Measurements from ENCODE around the gene MAP3K8.
"Not testable (repeated sequence)": the region's sequence is repeated elsewhere in the genome, so short reads cannot be mapped to it uniquely, and the experiment has no call there.

Gene MAP3K8

DNA sequence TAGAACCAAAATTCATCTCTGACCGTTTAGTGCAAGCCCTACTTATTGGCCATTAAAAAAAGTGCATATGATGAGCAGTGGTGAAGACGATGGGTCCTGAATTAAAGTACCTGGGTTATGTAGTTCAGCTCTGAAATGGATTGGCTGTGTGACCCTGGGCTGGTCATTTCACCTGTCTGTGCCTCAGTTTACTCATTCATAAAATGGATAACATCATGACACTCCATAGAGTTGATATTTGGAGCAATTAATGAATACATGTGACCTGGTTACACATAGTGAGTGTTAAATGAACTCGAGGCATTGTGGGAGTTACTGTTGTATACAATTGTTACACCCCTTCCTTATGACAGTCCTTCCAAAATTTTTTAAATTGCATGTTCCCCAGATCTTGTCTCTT, 9.1 kb downstream of the MAP3K8 start:
- in situ Hi-C loops (cut with HindIII; ENCODE audit: low sequenced_read_pairs), result no loop called here

DNA sequence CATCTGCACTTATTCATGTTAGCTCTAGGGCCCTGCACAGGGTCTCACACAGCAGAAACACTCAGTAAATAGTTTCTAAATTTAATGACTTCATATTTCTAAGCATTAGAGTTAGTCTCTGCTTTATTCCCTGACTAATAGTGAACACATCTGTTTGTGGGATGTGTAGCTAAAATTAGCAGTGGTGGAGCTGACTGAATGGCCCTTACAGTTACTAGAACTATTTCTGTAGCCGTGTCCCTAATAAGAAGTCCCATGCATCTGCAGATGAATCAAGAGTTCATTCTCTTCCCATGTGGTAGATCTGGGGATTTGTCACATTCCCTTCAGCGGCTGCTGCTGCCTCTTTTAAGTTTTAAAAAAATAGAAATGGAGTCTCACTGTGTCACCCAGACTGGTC, 11.7 kb downstream of the MAP3K8 start:
- in situ Hi-C loops (cut with HindIII; ENCODE audit: low sequenced_read_pairs), result no loop called here

- in situ Hi-C loops (cut with HindIII; ENCODE audit: low sequenced_read_pairs), result no loop called here
Measured at GRCh38 chr10:30447125-30447799, 13.3 kb downstream of the MAP3K8 start.

DNA sequence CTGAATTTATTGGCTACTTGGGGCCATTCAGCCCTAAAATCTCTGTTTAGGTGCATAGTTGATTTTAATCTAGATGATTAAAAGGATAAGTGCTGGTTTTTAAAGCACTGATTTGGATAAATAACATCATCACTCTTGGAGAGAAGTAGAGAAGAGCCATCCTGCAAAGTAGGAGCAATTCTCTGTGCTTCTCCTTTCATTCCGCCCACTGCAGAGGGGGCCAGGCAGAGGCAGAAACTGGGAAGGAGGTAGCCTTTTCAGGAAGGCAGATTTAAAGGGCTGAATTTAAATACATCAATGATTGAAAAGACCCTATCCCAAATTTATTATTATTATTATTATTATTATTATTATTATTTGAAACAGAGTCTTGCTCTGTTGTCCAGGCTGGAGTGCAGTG, 14.1 kb downstream of the MAP3K8 start:
- in situ Hi-C loops (cut with HindIII; ENCODE audit: low sequenced_read_pairs), result no loop called here

DNA sequence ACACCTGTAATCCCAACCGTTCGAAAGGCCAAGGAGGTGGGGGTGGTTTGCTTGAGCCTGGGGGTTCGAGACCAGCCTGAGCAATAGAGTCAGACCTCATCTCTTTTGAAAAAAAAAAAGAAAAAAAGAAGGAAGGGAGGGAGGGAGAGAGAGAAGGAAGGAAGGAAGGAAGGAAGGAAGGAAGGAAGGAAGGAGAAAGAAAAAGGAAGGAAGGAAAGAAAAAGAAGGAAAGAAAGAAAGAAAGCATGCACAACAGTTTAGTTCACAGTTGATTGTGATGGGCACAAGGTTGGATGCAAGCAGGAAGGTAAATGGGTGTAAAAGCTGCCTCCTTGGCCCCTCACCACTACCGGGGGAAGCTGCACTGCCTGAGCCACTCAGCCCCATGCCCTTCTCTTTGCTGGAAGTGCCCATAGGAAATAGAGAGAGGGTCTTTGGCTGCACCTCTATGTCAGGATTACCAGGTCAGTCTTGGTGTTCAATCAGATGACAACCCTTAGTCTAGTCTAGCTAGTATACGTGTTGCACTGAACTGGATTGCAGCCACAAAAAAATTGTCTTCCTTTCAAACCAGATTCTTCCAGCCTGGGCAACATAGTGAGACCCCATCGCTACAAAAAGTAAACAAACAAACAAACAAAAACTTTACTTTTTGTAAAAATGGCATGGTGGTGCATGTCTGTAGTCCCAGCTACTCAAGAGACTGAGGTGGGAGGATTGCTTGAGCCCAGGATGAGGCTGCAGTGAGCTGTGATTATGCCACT, 20.0 kb downstream of the MAP3K8 start:
- in situ Hi-C loops (cut with HindIII; ENCODE audit: low sequenced_read_pairs), result no loop called here

- in situ Hi-C loops (cut with HindIII; ENCODE audit: low sequenced_read_pairs), result no loop called here
Measured at GRCh38 chr10:30454744-30455510, 20.9 kb downstream of the MAP3K8 start.

DNA sequence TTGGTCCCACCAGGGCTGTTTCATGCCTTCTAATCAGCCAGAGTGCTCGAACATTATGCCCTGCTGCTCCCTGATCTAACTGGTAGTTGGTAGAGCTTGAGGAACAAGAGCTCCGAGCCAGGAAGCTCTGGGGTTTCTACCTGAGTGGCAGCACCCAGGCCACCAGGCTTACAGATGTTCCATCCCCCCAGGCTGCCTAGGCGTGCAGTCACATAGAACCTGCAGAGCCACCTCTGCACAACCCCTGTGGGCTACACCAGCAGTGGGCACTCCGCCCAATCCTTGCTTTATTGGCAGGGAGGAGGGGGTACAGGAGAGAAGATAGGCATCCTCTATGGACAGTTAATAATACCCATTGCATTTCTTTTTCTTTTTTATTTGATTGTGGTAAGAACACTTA, 21.8 kb downstream of the MAP3K8 start:
- in situ Hi-C loops (cut with HindIII; ENCODE audit: low sequenced_read_pairs), result no loop called here

GRCh38 chr10:30456266-30456665, 22.3 kb downstream of the MAP3K8 start:
- in situ Hi-C loops (cut with HindIII; ENCODE audit: low sequenced_read_pairs), result no loop called here

DNA sequence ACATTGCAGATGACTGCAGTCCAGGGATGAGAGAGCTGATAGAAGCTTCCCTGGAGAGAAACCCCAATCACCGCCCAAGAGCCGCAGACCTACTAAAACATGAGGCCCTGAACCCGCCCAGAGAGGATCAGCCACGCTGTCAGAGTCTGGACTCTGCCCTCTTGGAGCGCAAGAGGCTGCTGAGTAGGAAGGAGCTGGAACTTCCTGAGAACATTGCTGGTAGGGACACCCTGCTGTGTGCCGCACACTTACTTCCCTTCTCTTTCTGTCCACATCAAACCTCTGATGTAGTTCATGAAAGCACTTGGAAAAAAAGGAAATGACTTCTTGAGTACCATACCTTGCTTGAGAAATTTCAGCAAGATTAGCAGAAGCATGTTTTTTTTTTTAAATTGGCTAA, 25.3 kb downstream of the MAP3K8 start:
- in situ Hi-C loops (cut with HindIII; ENCODE audit: low sequenced_read_pairs), result no loop called here

DNA sequence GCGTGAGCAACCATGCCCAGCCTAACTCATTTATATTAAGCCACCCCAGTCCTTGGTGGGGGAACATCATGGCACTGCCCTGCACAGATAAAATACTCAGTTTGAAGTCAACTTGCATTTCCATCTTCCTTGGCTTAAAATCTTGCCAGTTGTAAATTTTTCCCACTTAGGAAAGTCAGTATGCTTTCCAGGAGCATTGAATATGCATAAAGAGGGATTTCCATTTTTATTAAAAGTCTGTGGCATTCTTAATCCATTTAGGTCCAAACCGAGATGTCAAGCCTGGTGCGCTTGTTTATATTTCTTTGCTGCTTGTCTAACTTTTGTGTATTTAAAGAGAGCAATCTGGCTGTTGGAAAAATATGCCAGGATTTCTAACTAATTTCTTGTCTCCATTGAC, 26.1 kb downstream of the MAP3K8 start:
- in situ Hi-C loops (cut with HindIII; ENCODE audit: low sequenced_read_pairs), result no loop called here

DNA sequence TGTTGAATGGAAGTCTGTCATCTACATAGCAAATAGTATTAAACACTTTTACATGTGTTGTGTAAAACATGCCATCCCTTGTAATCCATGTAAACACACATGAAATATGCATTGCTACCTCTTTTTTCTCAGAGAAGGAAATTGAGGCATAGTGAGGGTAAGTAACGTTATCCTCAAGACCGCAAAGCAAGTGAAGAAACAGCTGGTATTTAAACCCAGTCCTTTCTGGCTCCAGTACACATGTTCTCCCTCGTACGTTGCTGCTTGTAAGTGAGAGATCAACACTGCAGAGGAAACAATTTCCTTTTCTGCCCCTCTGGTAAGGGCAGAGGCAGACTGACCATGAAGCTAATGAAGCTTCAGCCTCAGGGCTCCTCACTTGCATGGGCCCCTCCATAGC, 28.5 kb downstream of the MAP3K8 start:
- in situ Hi-C loops (cut with HindIII; ENCODE audit: low sequenced_read_pairs), result no loop called here

- in situ Hi-C loops (cut with HindIII; ENCODE audit: low sequenced_read_pairs), result no loop called here
Measured at GRCh38 chr10:30463944-30464451, 30.0 kb downstream of the MAP3K8 start.

- in situ Hi-C loops (cut with HindIII; ENCODE audit: low sequenced_read_pairs), result no loop called here
Measured at GRCh38 chr10:30464675-30465074, 30.7 kb downstream of the MAP3K8 start.

DNA sequence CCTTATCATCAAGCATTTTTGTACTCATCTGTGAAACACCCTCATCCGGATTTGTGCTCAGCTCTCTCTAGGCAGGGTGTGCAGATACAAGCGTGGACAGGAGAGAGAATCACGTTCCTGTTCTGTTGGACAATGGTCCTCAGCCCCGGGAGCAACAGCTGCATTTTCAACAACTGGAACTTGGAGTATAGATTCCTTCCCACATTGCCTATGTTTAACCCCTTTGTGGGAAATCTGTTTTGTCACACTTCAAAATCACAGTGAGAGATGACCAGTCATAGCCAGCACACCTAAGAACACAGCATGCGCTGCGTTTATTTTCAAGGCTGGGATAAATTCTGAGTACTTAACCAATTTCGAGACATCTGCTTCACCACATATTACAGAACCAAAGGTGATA, 32.5 kb downstream of the MAP3K8 start:
- in situ Hi-C loops (cut with HindIII; ENCODE audit: low sequenced_read_pairs), result no loop called here

DNA sequence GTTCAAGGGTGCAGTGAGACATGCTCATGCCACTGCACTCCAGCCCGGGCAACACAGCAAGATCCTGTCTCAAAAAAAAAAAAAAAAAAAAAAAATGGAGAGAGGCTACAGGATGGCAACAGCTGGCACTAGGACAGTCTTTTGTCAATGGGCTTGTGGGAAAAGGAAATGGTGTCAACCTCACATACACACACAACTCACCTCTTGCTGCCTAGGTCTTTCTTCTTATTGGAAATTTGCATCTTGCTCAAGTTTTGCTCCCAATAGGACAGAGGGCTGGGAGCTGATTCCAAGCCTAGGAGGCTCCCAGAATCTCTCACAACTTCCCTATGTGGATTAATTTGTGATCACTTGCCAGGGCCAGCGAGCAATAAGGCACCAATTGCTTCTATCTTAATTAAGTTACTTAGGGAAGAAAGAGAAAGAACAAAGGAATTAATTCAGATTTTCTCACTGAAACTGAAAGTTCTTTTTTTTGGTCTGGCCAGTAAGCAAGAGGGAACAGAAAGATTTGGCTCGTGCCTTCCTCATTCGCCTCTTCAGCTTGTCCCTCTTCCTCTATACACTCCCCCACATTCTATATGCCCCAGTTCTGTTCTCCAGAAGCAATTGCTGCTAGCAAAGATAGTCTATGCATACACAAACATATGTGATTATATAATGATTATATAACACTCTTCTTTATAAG, 33.8 kb downstream of the MAP3K8 start:
- in situ Hi-C loops (cut with HindIII; ENCODE audit: low sequenced_read_pairs), result no loop called here

DNA sequence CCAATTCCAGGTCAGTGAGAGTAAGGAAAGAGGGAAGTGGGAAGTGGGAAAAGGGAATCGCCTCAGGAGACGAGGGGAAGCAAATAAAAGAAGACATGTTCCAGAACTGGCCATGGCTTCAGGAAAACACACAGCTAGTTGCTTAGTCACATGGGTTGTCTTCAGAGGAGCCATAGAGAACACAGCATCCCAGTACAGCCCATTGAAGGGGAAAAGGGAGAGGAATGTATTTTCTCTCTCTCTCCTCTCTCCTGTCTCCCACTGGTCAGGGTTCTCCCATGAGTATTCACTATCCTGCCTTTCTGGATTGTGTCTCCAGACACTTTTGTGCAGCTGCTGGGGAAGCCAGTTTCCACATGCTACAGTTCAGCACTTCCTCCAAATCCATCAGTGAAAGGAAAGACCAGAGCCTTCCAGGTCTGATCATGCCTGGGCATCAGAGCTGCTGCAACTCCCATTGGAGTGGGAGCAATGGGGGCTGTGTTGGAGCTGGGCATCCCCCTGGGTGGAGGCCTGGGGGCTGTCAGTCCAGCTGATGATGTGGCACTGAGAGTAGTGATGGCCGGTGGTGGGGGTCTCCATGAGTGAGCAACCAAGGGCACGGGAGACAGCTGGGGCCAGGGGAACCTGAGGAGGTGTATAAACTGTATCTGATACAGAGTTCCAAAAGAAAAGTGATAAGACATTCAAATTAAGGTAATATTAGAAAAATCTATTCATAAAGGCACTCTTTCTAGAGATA, 38.6 kb downstream of the MAP3K8 start:
- in situ Hi-C loops (cut with HindIII; ENCODE audit: low sequenced_read_pairs), result no loop called here

DNA sequence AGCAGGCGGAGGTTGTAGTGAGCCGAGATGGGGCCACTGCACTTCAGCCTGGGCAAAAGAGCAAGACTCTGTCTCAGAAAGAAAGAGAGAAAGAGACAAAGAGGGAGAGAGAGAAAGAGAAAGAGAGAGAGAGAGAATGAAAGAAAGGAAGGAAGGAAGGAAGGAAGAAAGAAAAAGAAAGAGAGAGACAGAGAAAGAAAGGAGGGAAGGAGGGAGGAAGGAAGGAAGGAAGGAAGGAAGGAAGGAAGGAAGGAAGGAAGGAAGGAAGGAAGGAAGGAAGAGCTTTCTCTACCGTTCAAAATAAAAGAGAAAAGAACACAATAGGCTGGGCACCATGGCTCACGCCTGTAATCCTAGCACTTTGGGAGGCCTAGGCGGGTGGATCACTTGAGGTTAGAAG, 41.5 kb downstream of the MAP3K8 start:
- in situ Hi-C loops (cut with HindIII; ENCODE audit: low sequenced_read_pairs), result not testable (repeated sequence)

DNA sequence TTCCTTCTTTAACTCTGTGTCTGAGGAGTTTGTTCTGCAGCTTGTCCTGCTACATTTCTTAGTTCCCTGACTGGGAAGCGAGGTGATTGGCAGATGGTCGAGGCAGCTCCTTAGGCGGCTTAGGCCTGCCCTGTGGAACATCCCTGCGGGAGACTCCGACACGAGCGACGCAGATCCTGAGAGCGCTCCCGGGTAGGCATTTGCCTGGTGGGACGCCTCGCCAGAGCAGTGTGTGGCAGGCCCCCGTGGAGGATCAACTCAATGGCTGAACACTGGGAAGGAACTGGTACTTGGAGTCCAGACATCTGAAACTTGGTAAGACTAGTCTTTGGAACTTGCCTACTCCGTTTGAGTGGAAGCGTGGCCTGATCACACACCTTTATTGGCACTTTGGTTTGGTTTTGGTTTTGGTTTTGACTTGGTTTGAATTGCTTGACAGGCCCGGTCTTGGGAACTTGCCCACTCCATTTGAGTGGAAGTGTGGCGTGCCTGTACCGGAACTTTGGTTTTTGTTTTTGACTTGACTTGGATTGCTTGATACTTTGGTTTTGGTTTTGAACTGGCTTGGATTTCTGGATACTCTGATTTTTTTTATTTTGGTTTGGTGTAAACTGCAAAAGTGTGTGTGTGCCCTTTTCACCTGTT, 42.6 kb downstream of the MAP3K8 start:
- in situ Hi-C loops (cut with HindIII; ENCODE audit: low sequenced_read_pairs), result no loop called here

- in situ Hi-C loops (cut with HindIII; ENCODE audit: low sequenced_read_pairs), result not testable (repeated sequence)
Measured at GRCh38 chr10:30479513-30479912, 45.5 kb downstream of the MAP3K8 start.

- in situ Hi-C loops (cut with HindIII; ENCODE audit: low sequenced_read_pairs), result no loop called here
Measured at GRCh38 chr10:30481603-30482002, 47.6 kb downstream of the MAP3K8 start.
